ENCODE data around the gene ATP8B2. TPM values are rescaled to one million over a fixed set of nuclear protein-coding genes. Genes with fewer than 3 reads are reported as not detected.

The ATP8B2 gene
- total and polyA plus RNA-seq, 8 donors, result 3.7 to 14.4 (median 6.6) TPM

DNA sequence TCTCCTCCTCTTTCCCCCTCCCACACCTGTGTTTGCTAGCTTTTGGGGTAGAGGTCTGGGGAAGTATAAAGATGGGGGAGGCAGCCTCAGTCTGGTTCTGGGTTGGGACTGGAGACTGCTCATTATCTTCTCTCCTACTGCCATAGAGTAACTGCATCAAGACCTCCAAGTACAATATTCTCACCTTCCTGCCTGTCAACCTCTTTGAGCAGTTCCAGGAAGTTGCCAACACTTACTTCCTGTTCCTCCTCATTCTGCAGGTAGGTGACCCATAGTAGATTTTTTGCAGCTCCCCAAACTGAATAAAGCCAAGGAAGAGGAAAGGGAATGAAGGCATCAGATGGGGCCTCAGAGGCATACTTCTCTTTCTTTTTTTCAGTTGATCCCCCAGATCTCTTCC, 5.3 kb downstream of the ATP8B2 start:
- peaks cover 0 to 20% (median 4%) of the 10 kb centered on the region in 3 donors for H3K4me1 ChIP-seq
- TF ChIP-seq, protein P1, sequence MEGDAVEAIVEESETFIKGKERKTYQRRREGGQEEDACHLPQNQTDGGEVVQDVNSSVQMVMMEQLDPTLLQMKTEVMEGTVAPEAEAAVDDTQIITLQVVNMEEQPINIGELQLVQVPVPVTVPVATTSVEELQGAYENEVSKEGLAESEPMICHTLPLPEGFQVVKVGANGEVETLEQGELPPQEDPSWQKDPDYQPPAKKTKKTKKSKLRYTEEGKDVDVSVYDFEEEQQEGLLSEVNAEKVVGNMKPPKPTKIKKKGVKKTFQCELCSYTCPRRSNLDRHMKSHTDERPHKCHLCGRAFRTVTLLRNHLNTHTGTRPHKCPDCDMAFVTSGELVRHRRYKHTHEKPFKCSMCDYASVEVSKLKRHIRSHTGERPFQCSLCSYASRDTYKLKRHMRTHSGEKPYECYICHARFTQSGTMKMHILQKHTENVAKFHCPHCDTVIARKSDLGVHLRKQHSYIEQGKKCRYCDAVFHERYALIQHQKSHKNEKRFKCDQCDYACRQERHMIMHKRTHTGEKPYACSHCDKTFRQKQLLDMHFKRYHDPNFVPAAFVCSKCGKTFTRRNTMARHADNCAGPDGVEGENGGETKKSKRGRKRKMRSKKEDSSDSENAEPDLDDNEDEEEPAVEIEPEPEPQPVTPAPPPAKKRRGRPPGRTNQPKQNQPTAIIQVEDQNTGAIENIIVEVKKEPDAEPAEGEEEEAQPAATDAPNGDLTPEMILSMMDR (IDR thresholded peaks at IDR 0.05), result no peak
- DNase-seq, result no peak
- H3K36me3 ChIP-seq, result no peaks in the 10 kb centered on the region
- H3K27ac ChIP-seq, result no peak overlapping the region
- no peak for FAIRE-seq
- intact Hi-C loops (cut with DNase I), result no loop called here
- H3K27me3 ChIP-seq, result no peaks in the 10 kb centered on the region
- no peak for ATAC-seq
- H3K4me3 ChIP-seq, result no peak overlapping the region
- no peaks in the 10 kb centered on the region for H3K9me3 ChIP-seq

DNA sequence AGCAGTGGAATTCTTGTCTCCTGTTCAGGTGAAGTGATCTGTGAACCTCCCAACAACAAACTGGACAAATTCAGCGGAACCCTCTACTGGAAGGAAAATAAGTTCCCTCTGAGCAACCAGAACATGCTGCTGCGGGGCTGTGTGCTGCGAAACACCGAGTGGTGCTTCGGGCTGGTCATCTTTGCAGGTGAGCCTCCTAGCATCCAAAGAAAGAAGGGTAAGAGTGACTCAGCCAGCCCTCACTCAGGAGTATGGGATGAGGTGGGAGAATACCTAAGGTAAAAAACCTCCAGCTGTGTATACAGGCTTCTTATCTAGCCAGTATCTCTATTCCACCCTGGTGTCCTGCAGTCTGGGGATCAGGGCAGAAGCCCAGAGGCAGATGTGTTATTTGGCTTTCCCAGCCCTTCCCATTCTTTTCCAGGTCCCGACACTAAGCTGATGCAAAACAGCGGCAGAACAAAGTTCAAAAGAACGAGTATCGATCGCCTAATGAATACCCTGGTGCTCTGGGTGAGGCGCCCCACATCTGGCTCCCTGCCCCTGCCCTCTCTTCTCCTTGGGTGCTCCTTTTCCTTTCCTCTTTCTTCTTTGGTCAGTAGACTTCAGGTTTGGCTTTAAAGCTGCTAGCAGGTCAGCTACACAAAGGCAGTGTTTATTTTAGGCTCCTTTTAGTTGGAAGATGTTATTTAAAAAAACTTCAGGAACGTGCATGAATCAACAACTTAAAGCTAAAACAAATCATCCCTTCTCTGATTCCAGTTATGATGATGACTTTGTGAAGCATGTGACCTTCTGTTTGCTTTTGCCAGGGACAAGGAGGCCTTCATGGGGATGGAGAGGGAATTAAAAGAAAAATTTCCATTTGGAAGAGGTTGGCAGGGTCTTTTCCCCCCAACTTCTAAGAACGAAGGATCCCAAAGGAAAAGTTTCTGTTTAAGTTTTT, 9.0 kb downstream of the ATP8B2 start:
- DNase-seq (no peak), ATAC-seq (peak in 3 of 4 donors; percentile 26 to 40 (median 29)), FAIRE-seq (no peak)
- Histone ChIP-seq H3K4me1 (peaks cover 0 to 4% (median 0%) of the 10 kb centered on the region in 3 donors), H3K27me3 (no peaks in the 10 kb centered on the region), H3K36me3 (no peaks in the 10 kb centered on the region), H3K9me3 (no peaks in the 10 kb centered on the region), H3K4me3 (no peak overlapping the region), H3K27ac (no peak overlapping the region)
- 55 to 67% methylated on average over 13 of the region's 13 CpGs for WGBS, 2 donors
- TF ChIP-seq, protein P1 (IDR thresholded peaks at IDR 0.05), result no peak
- intact Hi-C loops (cut with DNase I), result no loop called here

DNA sequence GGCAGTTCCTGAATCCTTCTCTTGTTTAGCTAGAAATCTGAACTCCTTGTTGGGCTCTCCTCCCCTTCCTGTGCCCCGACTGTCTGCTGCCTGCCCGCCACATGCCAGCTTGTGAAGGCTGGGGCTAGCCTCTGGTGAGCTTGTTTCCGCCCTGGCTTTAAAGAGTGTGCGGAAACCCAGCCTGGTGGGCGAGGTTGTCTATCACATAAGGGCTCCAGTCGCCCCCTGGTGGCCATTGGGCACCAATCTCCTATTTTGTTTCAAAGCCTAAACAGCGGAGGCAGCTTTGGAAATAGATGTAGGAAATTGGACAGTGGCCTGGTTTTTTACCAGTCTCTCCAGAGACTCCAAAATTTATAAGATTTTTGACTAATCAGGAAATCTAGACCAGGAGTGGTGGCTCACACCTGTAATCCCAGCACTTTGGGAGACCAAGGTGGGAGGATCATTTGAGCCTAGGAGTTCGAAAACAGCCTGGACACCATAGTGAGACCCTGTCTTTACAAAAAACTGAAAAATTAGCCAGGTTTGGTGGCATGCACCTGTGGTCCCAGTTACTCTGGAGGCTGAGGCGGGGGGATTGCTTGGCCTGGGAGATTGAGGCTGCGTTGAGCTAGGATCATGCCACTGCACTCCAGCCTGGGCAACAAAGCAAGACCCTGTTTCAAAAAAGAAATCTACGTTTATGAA, 9.8 kb downstream of the ATP8B2 start:
- FAIRE-seq, result no peak
- intact Hi-C loops (cut with DNase I), result no loop called here
- peak; percentile 66 to 93 (median 90) for ATAC-seq

DNA sequence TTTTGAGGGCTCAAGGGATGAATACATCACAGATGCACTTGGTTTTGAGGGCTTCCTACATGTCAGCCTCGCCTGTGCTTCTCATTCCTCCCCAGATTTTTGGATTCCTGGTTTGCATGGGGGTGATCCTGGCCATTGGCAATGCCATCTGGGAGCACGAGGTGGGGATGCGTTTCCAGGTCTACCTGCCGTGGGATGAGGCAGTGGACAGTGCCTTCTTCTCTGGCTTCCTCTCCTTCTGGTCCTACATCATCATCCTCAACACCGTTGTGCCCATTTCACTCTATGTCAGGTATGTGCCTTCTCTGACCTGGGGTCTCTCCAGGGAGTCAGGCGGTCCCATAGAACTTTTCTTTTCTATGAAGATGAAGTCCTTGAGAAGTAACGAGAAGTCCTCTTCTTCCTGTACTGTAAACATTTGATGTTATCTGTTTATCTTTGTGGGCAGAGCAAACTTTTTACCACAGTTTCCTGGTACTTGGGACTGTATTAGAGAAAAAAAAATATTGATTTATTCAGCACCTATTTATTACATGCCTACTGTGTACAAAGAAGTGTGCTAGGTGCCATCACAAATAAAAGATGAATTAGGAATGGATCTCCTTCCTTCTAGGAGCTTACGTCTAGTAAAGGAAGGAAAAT, 12.0 kb downstream of the ATP8B2 start:
- no peak for FAIRE-seq
- no peak overlapping the region for H3K27ac ChIP-seq

More for the DNA sequence above, 9.8 kb downstream of the ATP8B2 start:
- TF ChIP-seq, protein P1 (IDR thresholded peaks at IDR 0.05), result peak; percentile 66 to 87 (median 82)
- H3K27me3 ChIP-seq, result no peaks in the 10 kb centered on the region
- H3K9me3 ChIP-seq, result no peaks in the 10 kb centered on the region
- peaks cover 0 to 4% (median 0%) of the 10 kb centered on the region in 3 donors for H3K4me1 ChIP-seq
- no peak overlapping the region for H3K4me3 ChIP-seq
- H3K27ac ChIP-seq, result no peak overlapping the region
- 34 to 42% methylated on average over 11 of the region's 11 CpGs for WGBS, 2 donors
- DNase-seq, result peak in 5 of 6 donors; percentile 67 to 90 (median 78)
- no peaks in the 10 kb centered on the region for H3K36me3 ChIP-seq

More for the DNA sequence above, 12.0 kb downstream of the ATP8B2 start:
- TF ChIP-seq, protein P1 (IDR thresholded peaks at IDR 0.05), result no peak
- ATAC-seq, result no peak
- no peak for DNase-seq
- 84 to 86% methylated on average over 8 of the region's 8 CpGs for WGBS, 2 donors
- no peak overlapping the region for H3K4me3 ChIP-seq
- peaks cover 0 to 3% (median 0%) of the 10 kb centered on the region in 3 donors for H3K36me3 ChIP-seq
- intact Hi-C loops (cut with DNase I), result no loop called here
- peaks cover 0 to 4% (median 0%) of the 10 kb centered on the region in 3 donors for H3K4me1 ChIP-seq
- H3K27me3 ChIP-seq, result no peaks in the 10 kb centered on the region
- H3K9me3 ChIP-seq, result no peaks in the 10 kb centered on the region
